WTC11 (cell line): ENCODE data around the gene CLEC4C. TPM values are rescaled to one million over a fixed set of nuclear protein-coding genes. Genes with fewer than 3 reads are reported as not detected.
"Not testable (repeated sequence)": the region's sequence is repeated elsewhere in the genome, so short reads cannot be mapped to it uniquely, and the experiment has no call there.

ENCODE experiments used
- ATAC-seq: fragments of 200-7000 bp; cut with Tn5 transposase; 2 replicates; pipeline ENCODE4 v1.10.0; 2021; ENCODE audit warnings: mild to moderate bottlenecking, moderate library complexity
- CTCF ChIA-PET: fragments of 300-600 bp; sonication (Branson Sonifier 250); formaldehyde crosslinking; loops from one replicate; lab custom pipeline; 2021; ENCODE audit warnings: antibody characterized with exemption; lab: Charles Lee
- POLR2A ChIA-PET: fragments of 350-600 bp; sonication (Branson Sonifier 250); formaldehyde crosslinking; loops from one replicate; lab custom pipeline; 2021; ENCODE audit warnings: antibody characterized with exemption; lab: Charles Lee
- DNase-seq: peaks from one replicate; pipeline ENCODE4 v3.0.0; 2021; ENCODE audit warnings: low spot score
- H3K27ac Mint-ChIP-seq: 2 replicates; pipeline ENCODE4 v1.8.0; 2021; ENCODE audit warnings: mixed read lengths
- H3K27me3 Mint-ChIP-seq: 2 replicates; pipeline ENCODE4 v1.8.0; 2021; ENCODE audit warnings: low read depth, mild to moderate bottlenecking, moderate library complexity, mixed read lengths
- H3K36me3 Mint-ChIP-seq: 2 replicates; pipeline ENCODE4 v1.8.0; 2021; ENCODE audit warnings: mixed read lengths
- H3K4me1 Mint-ChIP-seq: 2 replicates; pipeline ENCODE4 v1.8.0; 2022; ENCODE audit warnings: mixed read lengths
- H3K4me3 Mint-ChIP-seq: 2 replicates; pipeline ENCODE4 v1.8.0; 2021; ENCODE audit warnings: mild to moderate bottlenecking, moderate library complexity, mixed read lengths
- H3K9me3 Mint-ChIP-seq: 2 replicates; pipeline ENCODE4 v1.8.0; 2021; ENCODE audit warnings: mixed read lengths
- FOXK1 ChIP-seq: sonication (generic); formaldehyde crosslinking; IDR thresholded peaks from 2 replicates; pipeline ENCODE4 v1.8.0; 2022; ENCODE audit warnings: mild to moderate bottlenecking, moderate library complexity, missing genetic modification reagents
- FOXP1 ChIP-seq: sonication (generic); formaldehyde crosslinking; IDR thresholded peaks from 2 replicates; pipeline ENCODE4 v1.8.0; 2022; ENCODE audit warnings: missing genetic modification reagents, mild to moderate bottlenecking, moderate library complexity, borderline replicate concordance
- NFYB ChIP-seq: sonication (generic); formaldehyde crosslinking; conservative IDR thresholded peaks from 2 replicates; pipeline ENCODE4 v1.8.0; 2022; ENCODE audit warnings: low read depth, missing genetic modification reagents
- PRDM15 ChIP-seq: sonication (generic); formaldehyde crosslinking; IDR thresholded peaks from 2 replicates; pipeline ENCODE4 v1.8.0; 2022; ENCODE audit warnings: missing genetic modification reagents
- PREB ChIP-seq: sonication (generic); formaldehyde crosslinking; IDR thresholded peaks from 2 replicates; pipeline ENCODE4 v1.8.1; 2022; ENCODE audit warnings: mild to moderate bottlenecking, missing genetic modification reagents, moderate library complexity, borderline replicate concordance
- RELA ChIP-seq: sonication (generic); formaldehyde crosslinking; IDR thresholded peaks from 2 replicates; pipeline ENCODE4 v1.8.1; 2022; ENCODE audit warnings: missing genetic modification reagents, mild to moderate bottlenecking, borderline replicate concordance
- TCF7 ChIP-seq: sonication (generic); formaldehyde crosslinking; IDR thresholded peaks from 2 replicates; pipeline ENCODE4 v1.8.0; 2022; ENCODE audit warnings: mild to moderate bottlenecking, low read depth, missing genetic modification reagents, moderate library complexity
- ZBTB21 ChIP-seq: sonication (generic); formaldehyde crosslinking; IDR thresholded peaks from 2 replicates; pipeline ENCODE4 v1.8.1; 2023; ENCODE audit warnings: mild to moderate bottlenecking, missing genetic modification reagents, borderline replicate concordance
- ZNF263 ChIP-seq: sonication (generic); formaldehyde crosslinking; IDR thresholded peaks from 2 replicates; pipeline ENCODE4 v1.8.1; 2022; ENCODE audit warnings: low read depth, mild to moderate bottlenecking, moderate library complexity, missing genetic modification reagents
- ZNF396 ChIP-seq: fragments of 250-450 bp; sonication (Bioruptor Pico); IDR thresholded peaks from 2 replicates; pipeline ENCODE4 v1.8.0; 2021; ENCODE audit warnings: mild to moderate bottlenecking, moderate library complexity, borderline replicate concordance
- total RNA-seq: library from RNA; stranded (reverse); gene quantifications from 3 replicates; pipeline ENCODE4 v1.2.3, GENCODE V29; 2021
- TF ChIP-seq, protein P1 (sequence below): sonication (generic); formaldehyde crosslinking; IDR thresholded peaks from 2 replicates; pipeline ENCODE4 v1.8.1; 2023; ENCODE audit warnings: mild to moderate bottlenecking, missing genetic modification reagents
- TF ChIP-seq, protein P2 (sequence below): fragments of 250-450 bp; sonication (Bioruptor Pico); IDR thresholded peaks from 2 replicates; pipeline ENCODE4 v1.8.0; 2021; ENCODE audit warnings: mild to moderate bottlenecking
- TF ChIP-seq, protein P3 (sequence below): fragments of 200-600 bp; IDR thresholded peaks from 2 replicates; pipeline ENCODE4 v1.8.0; 2022; ENCODE audit warnings: antibody characterized with exemption
- TF ChIP-seq, protein P4 (sequence below): sonication (generic); formaldehyde crosslinking; IDR thresholded peaks from 2 replicates; pipeline ENCODE4 v1.8.1; 2023; ENCODE audit warnings: mild to moderate bottlenecking, moderate library complexity, missing genetic modification reagents

CLEC4C gene
- total RNA-seq, 1 experiment from 2014 or later: 0.50 TPM

- H3K4me1 Mint-ChIP-seq: peaks cover 18% of the 10 kb centered on the region
- not testable (repeated sequence) for H3K27me3 Mint-ChIP-seq, H3K4me3 Mint-ChIP-seq, H3K27ac Mint-ChIP-seq, H3K36me3 Mint-ChIP-seq, DNase-seq, ATAC-seq, H3K9me3 Mint-ChIP-seq
- 0 out of 2 replicates have a peak, but pooled peaks have one; percentile 29 for TF ChIP-seq FOXP1
- 0 out of 2 replicates have a peak, but pooled peaks have one; percentile 20 for TF ChIP-seq RELA (CRISPR knock-in tag)
- ChIA-PET CTCF (interaction anchor here (1.0 kb wide), 1 partner anchor 12 kb away, joined by 3 read pairs; no protein-coding TSS in a partner anchor), POLR2A (interaction anchor here (0.9 kb wide), 1 partner anchor 10 kb away, joined by 3 read pairs; no protein-coding TSS in a partner anchor)
Measured at GRCh38 chr12:7751941-7752922, 5.1 kb upstream of the CLEC4C start.

DNA sequence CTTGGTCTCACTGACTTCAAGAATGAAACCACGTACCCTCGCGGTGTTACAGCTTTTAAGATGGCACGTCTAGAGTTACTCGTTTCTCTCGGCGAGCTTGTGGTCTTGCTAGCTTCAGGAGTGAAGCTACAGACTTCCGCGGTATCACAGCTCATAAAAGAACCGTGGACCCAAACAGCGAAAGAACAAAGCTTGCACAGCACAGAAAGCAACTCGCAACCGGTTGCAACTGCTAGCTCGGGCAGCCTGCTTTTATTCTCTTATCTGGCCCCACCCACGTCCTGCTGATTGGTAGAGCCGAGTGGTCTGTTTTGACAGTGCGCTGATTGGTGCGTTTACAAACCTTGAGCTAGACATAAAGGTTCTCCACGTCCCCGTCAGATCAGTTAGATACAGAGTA, 4.2 kb upstream of the CLEC4C start:
- no peaks in the 10 kb centered on the region for H3K27me3 Mint-ChIP-seq
- H3K36me3 Mint-ChIP-seq: peaks cover 7% of the 10 kb centered on the region
- POLR2A ChIA-PET: interaction anchor here (0.9 kb wide), 1 partner anchor 11 kb away, joined by 3 read pairs; no protein-coding TSS in a partner anchor
- peaks cover 14% of the 10 kb centered on the region for H3K4me1 Mint-ChIP-seq
- TF ChIP-seq, protein P1, sequence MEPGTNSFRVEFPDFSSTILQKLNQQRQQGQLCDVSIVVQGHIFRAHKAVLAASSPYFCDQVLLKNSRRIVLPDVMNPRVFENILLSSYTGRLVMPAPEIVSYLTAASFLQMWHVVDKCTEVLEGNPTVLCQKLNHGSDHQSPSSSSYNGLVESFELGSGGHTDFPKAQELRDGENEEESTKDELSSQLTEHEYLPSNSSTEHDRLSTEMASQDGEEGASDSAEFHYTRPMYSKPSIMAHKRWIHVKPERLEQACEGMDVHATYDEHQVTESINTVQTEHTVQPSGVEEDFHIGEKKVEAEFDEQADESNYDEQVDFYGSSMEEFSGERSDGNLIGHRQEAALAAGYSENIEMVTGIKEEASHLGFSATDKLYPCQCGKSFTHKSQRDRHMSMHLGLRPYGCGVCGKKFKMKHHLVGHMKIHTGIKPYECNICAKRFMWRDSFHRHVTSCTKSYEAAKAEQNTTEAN (CRISPR knock-in tag): no peak
- TF ChIP-seq NFYB (CRISPR knock-in tag): peak; percentile 72
- peaks cover 7% of the 10 kb centered on the region for H3K9me3 Mint-ChIP-seq
- H3K27ac Mint-ChIP-seq: no peak overlapping the region
- ATAC-seq (peak; percentile 28), DNase-seq (no peak)
- CTCF ChIA-PET: interaction anchor here (0.8 to 1.0 kb wide), 3 partner anchors 11 to 35 kb away, joined by 3 to 4 read pairs (median 3); no protein-coding TSS in a partner anchor
- H3K4me3 Mint-ChIP-seq: no peak overlapping the region

- Mint-ChIP-seq H3K27me3 (no peaks in the 10 kb centered on the region), H3K36me3 (peaks cover 9% of the 10 kb centered on the region)
- POLR2A ChIA-PET: no interaction called here
Measured at GRCh38 chr12:7750350-7750749, 3.2 kb upstream of the CLEC4C start.

GRCh38 chr12:7749442-7749841, 2.3 kb upstream of the CLEC4C start:
- POLR2A ChIA-PET: no interaction called here
- peaks cover 9% of the 10 kb centered on the region for H3K36me3 Mint-ChIP-seq
- H3K27me3 Mint-ChIP-seq: no peaks in the 10 kb centered on the region
- no peak overlapping the region for H3K4me3 Mint-ChIP-seq
- ATAC-seq (no peak), DNase-seq (no peak)
- CTCF ChIA-PET: no interaction called here
- peaks cover 14% of the 10 kb centered on the region for H3K4me1 Mint-ChIP-seq
- peaks cover 7% of the 10 kb centered on the region for H3K9me3 Mint-ChIP-seq
- H3K27ac Mint-ChIP-seq: no peak overlapping the region
- TF ChIP-seq PRDM15 (CRISPR knock-in tag) (no peak), TCF7 (no peak)
- TF ChIP-seq, protein P2, sequence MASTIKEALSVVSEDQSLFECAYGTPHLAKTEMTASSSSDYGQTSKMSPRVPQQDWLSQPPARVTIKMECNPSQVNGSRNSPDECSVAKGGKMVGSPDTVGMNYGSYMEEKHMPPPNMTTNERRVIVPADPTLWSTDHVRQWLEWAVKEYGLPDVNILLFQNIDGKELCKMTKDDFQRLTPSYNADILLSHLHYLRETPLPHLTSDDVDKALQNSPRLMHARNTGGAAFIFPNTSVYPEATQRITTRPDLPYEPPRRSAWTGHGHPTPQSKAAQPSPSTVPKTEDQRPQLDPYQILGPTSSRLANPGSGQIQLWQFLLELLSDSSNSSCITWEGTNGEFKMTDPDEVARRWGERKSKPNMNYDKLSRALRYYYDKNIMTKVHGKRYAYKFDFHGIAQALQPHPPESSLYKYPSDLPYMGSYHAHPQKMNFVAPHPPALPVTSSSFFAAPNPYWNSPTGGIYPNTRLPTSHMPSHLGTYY (CRISPR knock-in tag): no peak
- TF ChIP-seq, protein P3, sequence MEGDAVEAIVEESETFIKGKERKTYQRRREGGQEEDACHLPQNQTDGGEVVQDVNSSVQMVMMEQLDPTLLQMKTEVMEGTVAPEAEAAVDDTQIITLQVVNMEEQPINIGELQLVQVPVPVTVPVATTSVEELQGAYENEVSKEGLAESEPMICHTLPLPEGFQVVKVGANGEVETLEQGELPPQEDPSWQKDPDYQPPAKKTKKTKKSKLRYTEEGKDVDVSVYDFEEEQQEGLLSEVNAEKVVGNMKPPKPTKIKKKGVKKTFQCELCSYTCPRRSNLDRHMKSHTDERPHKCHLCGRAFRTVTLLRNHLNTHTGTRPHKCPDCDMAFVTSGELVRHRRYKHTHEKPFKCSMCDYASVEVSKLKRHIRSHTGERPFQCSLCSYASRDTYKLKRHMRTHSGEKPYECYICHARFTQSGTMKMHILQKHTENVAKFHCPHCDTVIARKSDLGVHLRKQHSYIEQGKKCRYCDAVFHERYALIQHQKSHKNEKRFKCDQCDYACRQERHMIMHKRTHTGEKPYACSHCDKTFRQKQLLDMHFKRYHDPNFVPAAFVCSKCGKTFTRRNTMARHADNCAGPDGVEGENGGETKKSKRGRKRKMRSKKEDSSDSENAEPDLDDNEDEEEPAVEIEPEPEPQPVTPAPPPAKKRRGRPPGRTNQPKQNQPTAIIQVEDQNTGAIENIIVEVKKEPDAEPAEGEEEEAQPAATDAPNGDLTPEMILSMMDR: no peak

More at GRCh38 chr12:7750350-7750749, 3.2 kb upstream of the CLEC4C start:
- DNase-seq (no peak), ATAC-seq (no peak)
- Mint-ChIP-seq H3K4me3 (no peak overlapping the region), H3K4me1 (peaks cover 14% of the 10 kb centered on the region), H3K27ac (peak overlapping the region; percentile 39; the same call in 1 of the 2 replicates), H3K9me3 (peaks cover 7% of the 10 kb centered on the region)
- CTCF ChIA-PET: no interaction called here
- TF ChIP-seq PREB (no peak), ZBTB21 (CRISPR knock-in tag) (no peak), FOXK1 (CRISPR knock-in tag) (no peak), ZNF263 (CRISPR knock-in tag) (no peak), ZNF396 (CRISPR knock-in tag) (no peak)
- TF ChIP-seq, protein P4, sequence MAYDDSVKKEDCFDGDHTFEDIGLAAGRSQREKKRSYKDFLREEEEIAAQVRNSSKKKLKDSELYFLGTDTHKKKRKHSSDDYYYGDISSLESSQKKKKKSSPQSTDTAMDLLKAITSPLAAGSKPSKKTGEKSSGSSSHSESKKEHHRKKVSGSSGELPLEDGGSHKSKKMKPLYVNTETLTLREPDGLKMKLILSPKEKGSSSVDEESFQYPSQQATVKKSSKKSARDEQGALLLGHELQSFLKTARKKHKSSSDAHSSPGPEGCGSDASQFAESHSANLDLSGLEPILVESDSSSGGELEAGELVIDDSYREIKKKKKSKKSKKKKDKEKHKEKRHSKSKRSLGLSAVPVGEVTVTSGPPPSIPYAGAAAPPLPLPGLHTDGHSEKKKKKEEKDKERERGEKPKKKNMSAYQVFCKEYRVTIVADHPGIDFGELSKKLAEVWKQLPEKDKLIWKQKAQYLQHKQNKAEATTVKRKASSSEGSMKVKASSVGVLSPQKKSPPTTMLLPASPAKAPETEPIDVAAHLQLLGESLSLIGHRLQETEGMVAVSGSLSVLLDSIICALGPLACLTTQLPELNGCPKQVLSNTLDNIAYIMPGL (CRISPR knock-in tag): no peak
